ENCODE data around the gene TBC1D32. TPM values are rescaled to one million over a fixed set of nuclear protein-coding genes. Genes with fewer than 3 reads are reported as not detected.
"Not testable (repeated sequence)": the region's sequence is repeated elsewhere in the genome, so short reads cannot be mapped to it uniquely, and the experiment has no call there.

The TBC1D32 gene
- polyA plus RNA-seq, 1 donor (not counting 4 experiments of a cell fraction or from before 2014, with no cell fraction given) = 6.7 TPM

- Histone ChIP-seq H2AFZ (ENCODE audit: control insufficient read depth, low read length) (no peak overlapping the region), H3K36me3 (ENCODE audit: control insufficient read depth in 2 of 2, extremely low read depth in 1 of 2, insufficient read depth in 2 of 2, low read length in 2 of 2) (no peaks in the 10 kb centered on the region), H3K9me3 (ENCODE audit: control insufficient read depth, low read depth, low read length) (no peaks in the 10 kb centered on the region), H3K4me1 (ENCODE audit: control insufficient read depth, extremely low read depth, insufficient read depth, low read length) (no peaks in the 10 kb centered on the region), H3K27ac (ENCODE audit: control insufficient read depth, insufficient read depth, low read length) (no peak overlapping the region), H3K9me1 (ENCODE audit: control insufficient read depth, extremely low read depth, insufficient read depth, low read length) (no peaks in the 10 kb centered on the region), H3K9ac (ENCODE audit: control insufficient read depth, extremely low read depth, insufficient read depth, low read length) (no peak overlapping the region), H3K79me2 (ENCODE audit: control insufficient read depth, insufficient read depth, low read length) (no peaks in the 10 kb centered on the region), H4K20me1 (ENCODE audit: control insufficient read depth, extremely low read depth, insufficient read depth, low read length) (no peaks in the 10 kb centered on the region), H3K4me3 (ENCODE audit: control insufficient read depth in 2 of 3, extremely low read depth in 1 of 3, insufficient read depth in 2 of 3, low read depth in 1 of 3, low read length in 3 of 3) (no peak overlapping the region), H3K4me2 (ENCODE audit: control insufficient read depth, extremely low read depth, insufficient read depth, low read depth, low read length) (no peak overlapping the region), H3K27me3 (ENCODE audit: control insufficient read depth, extremely low read depth, insufficient read depth, low read length) (no peaks in the 10 kb centered on the region)
- no peak for TF ChIP-seq EZH2 (IDR thresholded peaks at IDR 0.05; ENCODE audit: low read length)
- TF ChIP-seq CTCF (optimal IDR thresholded peaks at IDR 0.05 in 1 of 3, IDR thresholded peaks at IDR 0.05 in 1 of 3, conservative IDR thresholded peaks at IDR 0.05 in 1 of 3; ENCODE audit: extremely low read depth in 1 of 3, insufficient read depth in 2 of 3, low read length in 3 of 3) = no peak
- FAIRE-seq (no peak), DNase-seq (ENCODE audit: low read depth, low spot score) (no peak)
- dilution Hi-C loops (cut with MboI; ENCODE audit: extremely low pct_ligation_motif_present, low sequenced_read_pairs) = no loop called here
These were observed 133.2 kb downstream of the TBC1D32 start for GRCh38 chr6:121201105-121201504.

- H3K4me1 ChIP-seq (ENCODE audit: control insufficient read depth, extremely low read depth, insufficient read depth, low read length); H3K4me2 ChIP-seq (ENCODE audit: control insufficient read depth, extremely low read depth, insufficient read depth, low read depth, low read length); H3K9ac ChIP-seq (ENCODE audit: control insufficient read depth, extremely low read depth, insufficient read depth, low read length); H3K36me3 ChIP-seq (ENCODE audit: control insufficient read depth in 2 of 2, extremely low read depth in 1 of 2, insufficient read depth in 2 of 2, low read length in 2 of 2); H2AFZ ChIP-seq (ENCODE audit: control insufficient read depth, low read length); H4K20me1 ChIP-seq (ENCODE audit: control insufficient read depth, extremely low read depth, insufficient read depth, low read length); FAIRE-seq; dilution Hi-C loops (cut with MboI; ENCODE audit: extremely low pct_ligation_motif_present, low sequenced_read_pairs); H3K27me3 ChIP-seq (ENCODE audit: control insufficient read depth, extremely low read depth, insufficient read depth, low read length); H3K79me2 ChIP-seq (ENCODE audit: control insufficient read depth, insufficient read depth, low read length); H3K9me3 ChIP-seq (ENCODE audit: control insufficient read depth, low read depth, low read length); H3K4me3 ChIP-seq (ENCODE audit: control insufficient read depth in 2 of 3, extremely low read depth in 1 of 3, insufficient read depth in 2 of 3, low read depth in 1 of 3, low read length in 3 of 3); H3K27ac ChIP-seq (ENCODE audit: control insufficient read depth, insufficient read depth, low read length); DNase-seq (ENCODE audit: low read depth, low spot score); H3K9me1 ChIP-seq (ENCODE audit: control insufficient read depth, extremely low read depth, insufficient read depth, low read length): not testable (repeated sequence)
These were observed 138.2 kb downstream of the TBC1D32 start for GRCh38 chr6:121196042-121196441.

GRCh38 chr6:121190122-121190521, 144.2 kb downstream of the TBC1D32 start:
- Histone ChIP-seq H3K27me3 (ENCODE audit: control insufficient read depth, extremely low read depth, insufficient read depth, low read length) (no peaks in the 10 kb centered on the region), H3K9me3 (ENCODE audit: control insufficient read depth, low read depth, low read length) (no peaks in the 10 kb centered on the region), H3K27ac (ENCODE audit: control insufficient read depth, insufficient read depth, low read length) (no peak overlapping the region), H3K4me1 (ENCODE audit: control insufficient read depth, extremely low read depth, insufficient read depth, low read length) (no peaks in the 10 kb centered on the region), H3K4me2 (ENCODE audit: control insufficient read depth, extremely low read depth, insufficient read depth, low read depth, low read length) (no peak overlapping the region), H4K20me1 (ENCODE audit: control insufficient read depth, extremely low read depth, insufficient read depth, low read length) (no peaks in the 10 kb centered on the region), H3K79me2 (ENCODE audit: control insufficient read depth, insufficient read depth, low read length) (no peaks in the 10 kb centered on the region), H2AFZ (ENCODE audit: control insufficient read depth, low read length) (no peak overlapping the region), H3K9me1 (ENCODE audit: control insufficient read depth, extremely low read depth, insufficient read depth, low read length) (no peaks in the 10 kb centered on the region), H3K4me3 (ENCODE audit: control insufficient read depth in 2 of 3, extremely low read depth in 1 of 3, insufficient read depth in 2 of 3, low read depth in 1 of 3, low read length in 3 of 3) (no peak overlapping the region), H3K36me3 (ENCODE audit: control insufficient read depth in 2 of 2, extremely low read depth in 1 of 2, insufficient read depth in 2 of 2, low read length in 2 of 2) (no peaks in the 10 kb centered on the region), H3K9ac (ENCODE audit: control insufficient read depth, extremely low read depth, insufficient read depth, low read length) (no peak overlapping the region)
- TF ChIP-seq EZH2 (IDR thresholded peaks at IDR 0.05; ENCODE audit: low read length) = no peak
- TF ChIP-seq CTCF (optimal IDR thresholded peaks at IDR 0.05 in 1 of 3, IDR thresholded peaks at IDR 0.05 in 1 of 3, conservative IDR thresholded peaks at IDR 0.05 in 1 of 3; ENCODE audit: extremely low read depth in 1 of 3, insufficient read depth in 2 of 3, low read length in 3 of 3) = no peak
- dilution Hi-C loops (cut with MboI; ENCODE audit: extremely low pct_ligation_motif_present, low sequenced_read_pairs) = no loop called here
- FAIRE-seq (no peak), DNase-seq (ENCODE audit: low read depth, low spot score) (no peak)
